Endothelial cell of umbilical vein (primary cell): ENCODE results near the gene MAMSTR. TPM values are rescaled to one million over a fixed set of nuclear protein-coding genes. Genes with fewer than 3 reads are reported as not detected.

Source experiments
- BruUV-seq: library from RNA; stranded (reverse); fragments of 400-500 nt; replicated peaks from 2 replicates; lab custom pipeline; 2021; lab: Mats Ljungman, UMichigan
- CTCF ChIA-PET: fragments of 300-600, 350-600 bp; sonication (Branson Sonifier 250); formaldehyde crosslinking; loops from one replicate; lab custom pipeline; 2021; ENCODE audit warnings: antibody characterized with exemption, inconsistent platforms; lab: Charles Lee
- POLR2A ChIA-PET: fragments of 300-600, 350-600 bp; sonication (Branson Sonifier 250); formaldehyde crosslinking; loops from one replicate; lab custom pipeline; 2021; ENCODE audit warnings: antibody characterized with exemption, inconsistent platforms; lab: Charles Lee
- DNase-seq: peaks from one replicate; pipeline ENCODE4 v3.0.0-alpha.2; 2011; ENCODE audit warnings: low read depth, low spot score
- FAIRE-seq: peaks from 2 replicates; lab custom pipeline; 2011; peaks lifted over from hg19 to GRCh38; lab: Jason Lieb, UNC
- H2AFZ ChIP-seq: 2 replicates; pipeline ENCODE4 v1.6.0; 2012; ENCODE audit warnings: low read depth, low read length, control low read depth, inconsistent platforms
- H3K27ac ChIP-seq: 2 replicates; pipeline ENCODE4 v1.5.1; 2011; ENCODE audit warnings: low read depth, mild to moderate bottlenecking, control low read depth, low read length, moderate library complexity; ENCODE audit not compliant: insufficient read depth
- H3K27me3 ChIP-seq, 2 experiments: 2 replicates each; pipeline versions ENCODE4 v1.6.0 to v1.6.1; 2011; ENCODE audit warnings: low read length in 2 of 2, mixed read lengths in 1 of 2; ENCODE audit not compliant: control insufficient read depth in 2 of 2, insufficient read depth in 2 of 2
- H3K36me3 ChIP-seq, 2 experiments: 2 replicates in 1 of 2; 3 replicates in 1 of 2; pipeline ENCODE4 v1.5.1; 2011; ENCODE audit warnings: low read length in 2 of 2, mild to moderate bottlenecking in 1 of 2, moderate library complexity in 1 of 2; ENCODE audit not compliant: control insufficient read depth in 2 of 2, insufficient read depth in 2 of 2; ENCODE audit errors: extremely low read depth in 1 of 2
- H3K4me1 ChIP-seq: 3 replicates; pipeline ENCODE4 v1.5.1; 2011; ENCODE audit warnings: mild to moderate bottlenecking, low read length; ENCODE audit not compliant: control insufficient read depth, insufficient read depth; ENCODE audit errors: extremely low read depth
- H3K4me2 ChIP-seq: 2 replicates; pipeline ENCODE4 v1.6.1; 2011; ENCODE audit warnings: low read length, control low read depth, mixed read lengths; ENCODE audit not compliant: insufficient read depth
- H3K4me3 ChIP-seq, 3 experiments: fragments of 200-600 bp in 1 of 3; sonication (generic), shearing (Covaris generic) in 1 of 3; replicated peaks in 1 of 3; 2 replicates each; pipeline ENCODE4 v1.5.1; 2011 to 2016; ENCODE audit warnings: control low read depth in 3 of 3, low read length in 3 of 3, mild to moderate bottlenecking in 2 of 3, inconsistent platforms in 1 of 3, low read depth in 1 of 3, moderate library complexity in 1 of 3; ENCODE audit not compliant: insufficient read depth in 1 of 3
- H3K79me2 ChIP-seq: 2 replicates; pipeline ENCODE4 v1.6.0; 2012; ENCODE audit warnings: low read length, inconsistent platforms; ENCODE audit not compliant: control insufficient read depth, insufficient read depth
- H3K9ac ChIP-seq: replicated peaks from 2 replicates; pipeline ENCODE3; 2011; ENCODE audit warnings: low read length, control low read depth; ENCODE audit not compliant: insufficient read depth; ENCODE audit errors: extremely low read depth
- H3K9me1 ChIP-seq: replicated peaks from 3 replicates; pipeline ENCODE4 v1.6.0; 2011; ENCODE audit warnings: mild to moderate bottlenecking, low read length; ENCODE audit not compliant: control insufficient read depth, insufficient read depth; ENCODE audit errors: extremely low read depth
- H3K9me3 ChIP-seq: replicated peaks from 2 replicates; pipeline ENCODE4 v1.5.1; 2012; ENCODE audit warnings: low read length, inconsistent platforms; ENCODE audit not compliant: control insufficient read depth, insufficient read depth
- H4K20me1 ChIP-seq: replicated peaks from 2 replicates; pipeline ENCODE3; 2011; ENCODE audit warnings: mild to moderate bottlenecking, low read length; ENCODE audit not compliant: control insufficient read depth, insufficient read depth; ENCODE audit errors: extremely low read depth
- CTCF ChIP-seq, 2 donors: IDR thresholded peaks; 1 replicate in 1 of 2; 2 replicates in 1 of 2; pipeline ENCODE4 v1.5.1; 2011; ENCODE audit warnings: low read length in 2 of 2, mild to moderate bottlenecking in 2 of 2, moderate library complexity in 2 of 2, control low read depth in 1 of 2, inconsistent platforms in 1 of 2, low read depth in 1 of 2; ENCODE audit not compliant: insufficient read depth in 1 of 2; ENCODE audit errors: extremely low read depth in 1 of 2
- EZH2 ChIP-seq: IDR thresholded peaks from 2 replicates; pipeline ENCODE4 v1.6.1; 2012; ENCODE audit warnings: borderline replicate concordance, low read depth, mild to moderate bottlenecking, moderate library complexity, low read length, inconsistent platforms; ENCODE audit not compliant: severe bottlenecking
- FOS ChIP-seq: IDR thresholded peaks from 2 replicates; pipeline ENCODE4 v1.6.1; 2011; ENCODE audit warnings: mild to moderate bottlenecking, low read length, moderate library complexity, borderline replicate concordance; ENCODE audit not compliant: insufficient read depth
- GATA2 ChIP-seq: IDR thresholded peaks from 2 replicates; pipeline ENCODE4 v1.7.0; 2011; ENCODE audit warnings: low read depth, mild to moderate bottlenecking, moderate library complexity, mixed read lengths, low read length; ENCODE audit not compliant: insufficient read length, insufficient read depth
- JUN ChIP-seq: IDR thresholded peaks from 2 replicates; pipeline ENCODE4 v1.6.1; 2011; ENCODE audit warnings: borderline replicate concordance, low read depth; ENCODE audit not compliant: insufficient read length, insufficient read depth
- MAX ChIP-seq: IDR thresholded peaks from 2 replicates; pipeline ENCODE4 v1.6.1; 2011; ENCODE audit not compliant: insufficient read depth, insufficient read length
- MYC ChIP-seq: IDR thresholded peaks from one replicate; pipeline ENCODE4 v1.6.1; 2011; ENCODE audit warnings: mild to moderate bottlenecking, low read depth, low read length
- POLR2A ChIP-seq: IDR thresholded peaks from 2 replicates; pipeline ENCODE4 v1.6.1; 2012; ENCODE audit warnings: low read depth, mild to moderate bottlenecking, control low read depth, low read length
- POLR2AphosphoS5 ChIP-seq: IDR thresholded peaks from 2 replicates; pipeline ENCODE4 v1.6.1; 2012; ENCODE audit warnings: low read depth, mild to moderate bottlenecking, control low read depth, low read length, moderate library complexity; ENCODE audit not compliant: insufficient read depth
- dilution Hi-C: fragments of 300-500 bp; cut with MboI; formaldehyde crosslinking; loops from one replicate; pipeline ENCODE4 v1.15.0; 2019; ENCODE audit warnings: low sequenced_read_pairs; ENCODE audit not compliant: extremely low pct_ligation_motif_present
- intact Hi-C: fragments of 100-400 bp; cut with micrococcal nuclease; formaldehyde crosslinking; loops from one replicate; pipeline ENCODE4 v1.10.0; 2022
- polyA plus RNA-seq, 4 experiments: library from polyadenylated mRNA; depleted of rRNA in 3 of 4; stranded (reverse) in 3 of 4; unstranded in 1 of 4; fragments of >200 nt; gene quantifications; 2 replicates each; pipeline versions ENCODE4 v1.2.1 to v1.2.3, GENCODE V29; 2011 to 2012; ENCODE audit warnings: missing spikeins in 1 of 4
- total RNA-seq: library from RNA; stranded (reverse); gene quantifications from 2 replicates; pipeline ENCODE4 v1.2.3, GENCODE V29; 2021

MAMSTR gene
- total and polyA plus RNA-seq, 2 donors (not counting 3 experiments of a cell fraction or from before 2014, with no cell fraction given), result 0.57 to 0.84 TPM

DNA sequence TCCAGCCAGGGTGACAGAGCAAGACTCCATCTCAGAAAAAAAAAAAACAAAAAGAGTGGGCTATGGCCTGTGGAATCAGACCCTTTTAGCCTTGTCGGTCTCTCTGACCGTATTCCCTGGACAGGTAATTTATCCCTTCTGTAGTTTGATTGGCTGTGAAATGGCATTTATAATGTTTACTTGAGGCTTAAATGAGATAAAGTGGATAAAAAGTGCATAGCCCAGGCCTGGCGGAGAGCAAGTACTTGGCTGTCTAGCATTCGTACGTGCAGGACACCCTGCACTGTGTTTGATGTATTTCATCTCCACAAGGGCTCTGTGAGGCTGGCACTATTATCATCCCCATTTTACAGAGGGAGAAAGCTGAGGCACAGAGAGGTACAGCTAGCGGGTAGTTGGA lies 53.7 kb downstream of the MAMSTR start:
- DNase-seq (no peak), FAIRE-seq (no peak)
- TF ChIP-seq MAX (no peak), FOS (no peak), EZH2 (no peak), POLR2A (no peak), JUN (no peak), MYC (no peak), CTCF (IDR thresholded peaks at IDR 0.05; ENCODE audit: extremely low read depth in 1 of 2, insufficient read depth in 1 of 2, low read depth in 1 of 2, low read length in 2 of 2) (no peak), POLR2AphosphoS5 (no peak), GATA2 (no peak)
- Histone ChIP-seq H3K4me2 (no peak overlapping the region), H3K9ac (no peak overlapping the region), H3K9me3 (no peaks in the 10 kb centered on the region), H3K27me3 (no peaks in the 10 kb centered on the region), H3K36me3 (no peaks in the 10 kb centered on the region), H3K9me1 (no peaks in the 10 kb centered on the region), H3K79me2 (no peaks in the 10 kb centered on the region), H3K4me1 (no peaks in the 10 kb centered on the region), H4K20me1 (no peaks in the 10 kb centered on the region), H2AFZ (no peak overlapping the region), H3K4me3 (no peak overlapping the region), H3K27ac (no peak overlapping the region)
- dilution Hi-C loops (no loop called here), intact Hi-C loops (no loop called here)
- CTCF ChIA-PET, result interaction anchor here (0.9 to 1.9 kb wide), 3 partner anchors 9 to 35 kb away, joined by 3 to 6 read pairs (median 3); no protein-coding TSS in a partner anchor
- POLR2A ChIA-PET, result no interaction called here
- no TSS peak for BruUV-seq
